Activated CD8-positive, alpha-beta T cell treated with anti-CD3 and anti-CD28 coated beads, Interleukin-2, amount 10 ng/mL, durations not matched to agents 7 days and 5 days (primary cell): ENCODE results near the gene MEX3D. TPM values are rescaled to one million over a fixed set of nuclear protein-coding genes. Genes with fewer than 3 reads are reported as not detected.

ENCODE experiments used
- ATAC-seq: fragments of 150-1000 bp; cut with Tn5 transposase; one replicate; pipeline ENCODE4 v1.10.0; 2021; ENCODE audit warnings: moderate library complexity
- CTCF ChIA-PET: fragments of 350-600 bp; sonication (Branson Sonifier 250); formaldehyde crosslinking; loops from one replicate; lab custom pipeline; 2021; ENCODE audit warnings: antibody characterized with exemption; lab: Charles Lee
- POLR2A ChIA-PET: fragments of 350-600 bp; sonication (Branson Sonifier 250); formaldehyde crosslinking; loops from one replicate; lab custom pipeline; 2021; ENCODE audit warnings: antibody characterized with exemption; lab: Charles Lee
- DNase-seq: peaks from one replicate; pipeline ENCODE4 v3.0.0-alpha.2; 2020
- H3K27ac Mint-ChIP-seq: one replicate; pipeline ENCODE4 v1.8.0; 2021; ENCODE audit warnings: mild to moderate bottlenecking, mixed read lengths
- H3K27me3 Mint-ChIP-seq: one replicate; pipeline ENCODE4 v1.8.0; 2021; ENCODE audit warnings: low read depth, mixed read lengths
- H3K36me3 Mint-ChIP-seq: one replicate; pipeline ENCODE4 v1.8.0; 2021; ENCODE audit warnings: low read depth, mixed read lengths
- H3K4me1 Mint-ChIP-seq: one replicate; pipeline ENCODE4 v1.8.0; 2021; ENCODE audit warnings: low read depth, mixed read lengths
- H3K4me3 Mint-ChIP-seq: one replicate; pipeline ENCODE4 v1.8.0; 2021; ENCODE audit warnings: mild to moderate bottlenecking, mixed read lengths
- H3K9me3 Mint-ChIP-seq: one replicate; pipeline ENCODE4 v1.8.0; 2022; ENCODE audit warnings: mixed read lengths; ENCODE audit not compliant: insufficient read depth
- total RNA-seq, 2 experiments: library from RNA; stranded (reverse); gene quantifications; one replicate each; pipeline ENCODE4 v1.2.3, GENCODE V29; 2021

The MEX3D gene
- total RNA-seq, 2 experiments from 2014 or later, result 12.2 to 12.5 TPM

- H3K36me3 Mint-ChIP-seq, result peaks cover 3% of the 10 kb centered on the region
- no peak for ATAC-seq
- peaks cover 17% of the 10 kb centered on the region for H3K27me3 Mint-ChIP-seq
- H3K9me3 Mint-ChIP-seq, result no peaks in the 10 kb centered on the region
- H3K27ac Mint-ChIP-seq, result no peak overlapping the region
- DNase-seq, result no peak
- peak overlapping the region; percentile 66 for H3K4me3 Mint-ChIP-seq
- ChIA-PET CTCF (interaction anchor here (1.0 kb wide), 1 partner anchor 9 kb away, joined by 3 read pairs; no protein-coding TSS in a partner anchor), POLR2A (no interaction called here)
- H3K4me1 Mint-ChIP-seq, result peaks cover 19% of the 10 kb centered on the region
These were observed 56.5 kb downstream of the MEX3D start for GRCh38 chr19:1511318-1512317.

- POLR2A ChIA-PET, result no interaction called here
- Mint-ChIP-seq H3K4me3 (no peak overlapping the region), H3K27me3 (peaks cover 17% of the 10 kb centered on the region), H3K9me3 (no peaks in the 10 kb centered on the region), H3K27ac (no peak overlapping the region), H3K36me3 (peaks cover 3% of the 10 kb centered on the region), H3K4me1 (peaks cover 19% of the 10 kb centered on the region)
- DNase-seq (no peak), ATAC-seq (no peak)
- CTCF ChIA-PET, result no interaction called here
These were observed 57.3 kb downstream of the MEX3D start for GRCh38 chr19:1510807-1511206.

GRCh38 chr19:1510442-1510806 lies 57.7 kb downstream of the MEX3D start:
- CTCF ChIA-PET, result no interaction called here
- Mint-ChIP-seq H3K9me3 (no peaks in the 10 kb centered on the region), H3K36me3 (peaks cover 3% of the 10 kb centered on the region), H3K27ac (no peak overlapping the region), H3K4me3 (no peak overlapping the region), H3K4me1 (peaks cover 19% of the 10 kb centered on the region), H3K27me3 (peaks cover 17% of the 10 kb centered on the region)
- ATAC-seq (no peak), DNase-seq (no peak)
- POLR2A ChIA-PET, result no interaction called here

- peaks cover 3% of the 10 kb centered on the region for H3K36me3 Mint-ChIP-seq
- H3K27me3 Mint-ChIP-seq, result peaks cover 14% of the 10 kb centered on the region
- POLR2A ChIA-PET, result interaction anchor here (1.5 kb wide), 1 partner anchor 19 kb away, joined by 3 read pairs; no protein-coding TSS in a partner anchor
- no peak overlapping the region for H3K4me3 Mint-ChIP-seq
- no peaks in the 10 kb centered on the region for H3K9me3 Mint-ChIP-seq
- no peak for ATAC-seq
- H3K4me1 Mint-ChIP-seq, result peaks cover 19% of the 10 kb centered on the region
- CTCF ChIA-PET, result no interaction called here
- DNase-seq, result no peak
- no peak overlapping the region for H3K27ac Mint-ChIP-seq
These were observed 58.3 kb downstream of the MEX3D start for GRCh38 chr19:1509602-1510441.

GRCh38 chr19:1508507-1508856 lies 59.6 kb downstream of the MEX3D start:
- peaks cover 3% of the 10 kb centered on the region for H3K36me3 Mint-ChIP-seq
- peak overlapping the region; percentile 20 for H3K4me3 Mint-ChIP-seq
- DNase-seq (no peak), ATAC-seq (no peak)
- peaks cover 23% of the 10 kb centered on the region for H3K4me1 Mint-ChIP-seq
- no peaks in the 10 kb centered on the region for H3K9me3 Mint-ChIP-seq
- peaks cover 20% of the 10 kb centered on the region for H3K27me3 Mint-ChIP-seq
- ChIA-PET POLR2A (interaction anchor here (1.5 kb wide), 1 partner anchor 18 kb away, joined by 3 read pairs; no protein-coding TSS in a partner anchor), CTCF (no interaction called here)
- no peak overlapping the region for H3K27ac Mint-ChIP-seq

- Mint-ChIP-seq H3K36me3 (peaks cover 3% of the 10 kb centered on the region), H3K4me1 (peaks cover 26% of the 10 kb centered on the region), H3K27me3 (peaks cover 20% of the 10 kb centered on the region), H3K9me3 (no peaks in the 10 kb centered on the region), H3K4me3 (peak overlapping the region; percentile 71), H3K27ac (peak overlapping the region; percentile 88)
- DNase-seq, result peak; percentile 90
- ChIA-PET POLR2A (interaction anchor here (1.5 kb wide), 1 partner anchor 17 kb away, joined by 3 read pairs; no protein-coding TSS in a partner anchor), CTCF (no interaction called here)
- ATAC-seq, result peak; percentile 84
These were observed 60.2 kb downstream of the MEX3D start for GRCh38 chr19:1507763-1508506.

GRCh38 chr19:1507192-1507660 lies 60.9 kb downstream of the MEX3D start:
- peaks cover 21% of the 10 kb centered on the region for H3K4me1 Mint-ChIP-seq
- ATAC-seq, result no peak

GRCh38 chr19:1505991-1506881 lies 61.9 kb downstream of the MEX3D start:
- H3K27me3 Mint-ChIP-seq, result peaks cover 20% of the 10 kb centered on the region
- H3K4me3 Mint-ChIP-seq, result no peak overlapping the region
- peaks cover 19% of the 10 kb centered on the region for H3K4me1 Mint-ChIP-seq
- POLR2A ChIA-PET, result no interaction called here
- no peak overlapping the region for H3K27ac Mint-ChIP-seq
- ATAC-seq (no peak), DNase-seq (no peak)
- peaks cover 3% of the 10 kb centered on the region for H3K36me3 Mint-ChIP-seq
- CTCF ChIA-PET, result interaction anchor here (0.6 to 1.1 kb wide), 2 partner anchors 8 to 15 kb away, joined by 3 to 4 read pairs; partner anchors contain the start of gene REEP6
- H3K9me3 Mint-ChIP-seq, result no peaks in the 10 kb centered on the region

More at GRCh38 chr19:1507192-1507660, 60.9 kb downstream of the MEX3D start:
- DNase-seq, result no peak
- Mint-ChIP-seq H3K36me3 (peaks cover 3% of the 10 kb centered on the region), H3K27me3 (peaks cover 20% of the 10 kb centered on the region), H3K9me3 (no peaks in the 10 kb centered on the region), H3K27ac (no peak overlapping the region), H3K4me3 (no peak overlapping the region)
- ChIA-PET CTCF (no interaction called here), POLR2A (no interaction called here)

- Mint-ChIP-seq H3K4me3 (no peak overlapping the region), H3K27ac (no peak overlapping the region), H3K9me3 (no peaks in the 10 kb centered on the region), H3K36me3 (peaks cover 3% of the 10 kb centered on the region), H3K4me1 (peaks cover 15% of the 10 kb centered on the region), H3K27me3 (peaks cover 15% of the 10 kb centered on the region)
- ChIA-PET CTCF (no interaction called here), POLR2A (interaction anchor here (0.6 kb wide), 1 partner anchor 548 kb away, joined by 4 read pairs; no protein-coding TSS in a partner anchor)
- DNase-seq (no peak), ATAC-seq (no peak)
These were observed 63.1 kb downstream of the MEX3D start for GRCh38 chr19:1505012-1505411.
